Neutrophil (primary cell): ENCODE results near the gene HVCN1.

Experiments
- H3K27ac ChIP-seq: fragments of 200-600 bp; sonication (generic); 2 replicates; pipeline ENCODE4 v1.5.1; 2016; ENCODE audit warnings: mild to moderate bottlenecking, moderate library complexity
- H3K27me3 ChIP-seq: fragments of 200-600 bp; sonication (generic); 2 replicates; pipeline ENCODE4 v1.6.0; 2016; ENCODE audit warnings: mild to moderate bottlenecking
- H3K36me3 ChIP-seq: fragments of 200-600 bp; sonication (generic); 2 replicates; pipeline ENCODE4 v1.5.1; 2017
- H3K4me1 ChIP-seq, 2 experiments: fragments of 200-600 bp in 1 of 2; sonication (generic) in 1 of 2; 1 replicate in 1 of 2; 2 replicates in 1 of 2; pipeline versions ENCODE4 v1.5.1 to v1.6.1; 2013 to 2016; ENCODE audit warnings: low read depth in 1 of 2, low read length in 1 of 2, mild to moderate bottlenecking in 1 of 2, moderate library complexity in 1 of 2; ENCODE audit not compliant: control insufficient read depth in 1 of 2, insufficient read depth in 1 of 2
- H3K4me3 ChIP-seq, 2 experiments: fragments of 200-600 bp in 1 of 2; sonication (generic) in 1 of 2; 1 replicate in 1 of 2; 2 replicates in 1 of 2; pipeline ENCODE4 v1.5.1; 2013 to 2016; ENCODE audit warnings: low read depth in 1 of 2, low read length in 1 of 2, mild to moderate bottlenecking in 1 of 2, moderate library complexity in 1 of 2
- H3K9me3 ChIP-seq: fragments of 200-600 bp; sonication (generic); 2 replicates; pipeline ENCODE4 v1.5.1; 2016
- CTCF ChIP-seq: fragments of 200-600 bp; sonication (generic); IDR thresholded peaks from 2 replicates; pipeline ENCODE4 v1.5.1; 2016; ENCODE audit warnings: antibody characterized with exemption

Gene HVCN1

DNA sequence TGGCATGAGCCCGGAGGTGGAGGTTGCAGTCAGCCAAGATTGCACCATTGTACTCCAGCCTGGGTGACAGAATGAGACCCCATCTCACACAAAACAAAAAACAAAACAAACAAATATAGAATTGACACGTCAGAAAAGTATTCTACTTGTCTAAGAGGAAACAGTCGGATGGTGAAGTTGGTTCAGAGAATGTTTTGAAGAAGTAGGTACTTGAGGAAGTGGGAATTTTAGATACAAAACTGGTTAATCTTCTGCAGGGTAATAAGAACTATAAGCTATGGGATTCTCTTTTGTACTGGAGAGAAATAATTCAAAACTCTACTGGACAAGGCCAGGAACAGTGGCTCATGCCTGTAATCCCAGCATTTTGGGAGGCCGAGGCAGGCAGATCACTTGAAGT lies 89.6 kb downstream of the HVCN1 start:
- Histone ChIP-seq H3K36me3 (no peaks in the 10 kb centered on the region), H3K27me3 (no peaks in the 10 kb centered on the region), H3K9me3 (no peaks in the 10 kb centered on the region), H3K4me1 (peaks cover 25 to 33% of the 10 kb centered on the region in 2 experiments), H3K27ac (peak overlapping the region; percentile 82), H3K4me3 (no peak overlapping the region)
- TF ChIP-seq CTCF, result no peak
